ENCODE measurements around the gene TMEM145. TPM values are rescaled to one million over a fixed set of nuclear protein-coding genes. Genes with fewer than 3 reads are reported as not detected.
A peak's percentile ranks its signal among the peaks of the same experiment; 100 is the strongest.

The TMEM145 gene
- total RNA-seq, 4 donors from 2014 or later, result 0.69 TPM; not detected in 3

DNA sequence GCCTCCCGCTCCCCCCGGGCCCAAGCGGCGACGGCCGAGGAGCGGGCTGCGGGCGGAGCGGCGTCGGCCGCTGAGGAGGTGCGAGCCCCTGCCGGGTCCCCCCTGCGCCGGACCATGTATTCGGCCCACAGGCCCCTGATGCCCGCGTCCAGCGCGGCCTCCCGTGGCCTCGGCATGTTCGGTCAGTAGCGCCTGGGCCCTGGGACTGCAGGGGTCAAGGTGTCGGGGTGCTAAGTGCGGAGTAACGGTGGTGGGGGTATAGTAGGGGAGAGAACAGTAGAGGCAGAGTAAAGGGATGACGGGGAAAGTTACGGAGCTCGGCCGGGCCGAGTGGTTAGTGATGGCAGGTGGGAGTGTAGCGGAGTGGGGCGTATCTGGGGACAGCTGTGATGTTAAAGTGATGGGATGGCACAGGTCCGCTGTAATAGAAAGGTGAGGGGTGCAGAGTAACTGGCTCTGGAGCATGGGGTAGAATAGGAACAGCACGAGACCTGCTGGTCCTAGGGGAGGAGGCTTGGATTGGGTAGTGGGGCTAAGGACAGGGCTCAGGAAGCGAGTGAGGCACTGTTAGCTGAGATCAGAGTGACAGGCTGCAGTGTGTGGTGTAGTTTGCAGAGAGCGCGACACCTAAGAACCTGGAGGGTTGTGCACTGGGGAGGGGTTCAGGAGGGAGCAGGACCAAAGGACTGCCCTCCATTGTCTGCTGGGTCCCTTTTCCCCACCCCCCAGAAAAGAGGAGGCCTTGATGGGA lies 28.3 kb upstream of the TMEM145 start:
- TF ChIP-seq, protein P1, sequence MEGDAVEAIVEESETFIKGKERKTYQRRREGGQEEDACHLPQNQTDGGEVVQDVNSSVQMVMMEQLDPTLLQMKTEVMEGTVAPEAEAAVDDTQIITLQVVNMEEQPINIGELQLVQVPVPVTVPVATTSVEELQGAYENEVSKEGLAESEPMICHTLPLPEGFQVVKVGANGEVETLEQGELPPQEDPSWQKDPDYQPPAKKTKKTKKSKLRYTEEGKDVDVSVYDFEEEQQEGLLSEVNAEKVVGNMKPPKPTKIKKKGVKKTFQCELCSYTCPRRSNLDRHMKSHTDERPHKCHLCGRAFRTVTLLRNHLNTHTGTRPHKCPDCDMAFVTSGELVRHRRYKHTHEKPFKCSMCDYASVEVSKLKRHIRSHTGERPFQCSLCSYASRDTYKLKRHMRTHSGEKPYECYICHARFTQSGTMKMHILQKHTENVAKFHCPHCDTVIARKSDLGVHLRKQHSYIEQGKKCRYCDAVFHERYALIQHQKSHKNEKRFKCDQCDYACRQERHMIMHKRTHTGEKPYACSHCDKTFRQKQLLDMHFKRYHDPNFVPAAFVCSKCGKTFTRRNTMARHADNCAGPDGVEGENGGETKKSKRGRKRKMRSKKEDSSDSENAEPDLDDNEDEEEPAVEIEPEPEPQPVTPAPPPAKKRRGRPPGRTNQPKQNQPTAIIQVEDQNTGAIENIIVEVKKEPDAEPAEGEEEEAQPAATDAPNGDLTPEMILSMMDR (IDR thresholded peaks at IDR 0.05), result no peak
- no peak for TF ChIP-seq POLR2A (IDR thresholded peaks at IDR 0.05)
- Histone ChIP-seq H3K4me3 (peak overlapping the region; percentile 56 to 74), H3K4me1 (peaks cover 6 to 43% of the 10 kb centered on the region in 2 donors), H3K27ac (peak overlapping the region; percentile 91 to 97), H3K27me3 (no peaks in the 10 kb centered on the region), H3K36me3 (no peaks in the 10 kb centered on the region), H3K9me3 (no peaks in the 10 kb centered on the region)
- intact Hi-C loops (cut with DNase I; ENCODE audit: low total_unique reads), result no loop called here
- DNase-seq, result peak; percentile 49 to 54

DNA sequence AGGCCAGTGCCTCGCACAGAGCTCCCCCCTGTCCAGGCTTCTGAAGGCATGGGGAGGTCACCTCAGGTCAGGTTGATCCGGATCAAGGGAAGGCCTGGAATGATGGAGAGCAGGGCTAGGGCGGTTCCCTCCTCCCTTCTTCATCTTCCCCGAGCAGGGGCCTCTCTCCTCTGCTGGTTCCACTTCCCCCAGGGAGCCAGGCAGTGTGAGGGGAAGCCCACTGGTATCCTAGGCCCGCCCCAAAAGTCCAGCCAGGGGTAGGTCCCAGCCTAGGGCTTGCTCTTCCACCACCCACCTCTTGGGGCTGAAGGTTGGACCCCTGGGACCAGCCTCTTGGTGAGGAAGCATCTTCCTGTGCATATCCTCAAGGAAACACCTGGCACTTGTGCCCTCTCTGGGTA lies 27.6 kb upstream of the TMEM145 start:
- peak overlapping the region; percentile 91 to 97 for H3K27ac ChIP-seq
- H3K4me3 ChIP-seq, result peak overlapping the region in 1 of 2 donors; percentile 74
- H3K4me1 ChIP-seq, result peaks cover 6 to 43% of the 10 kb centered on the region in 2 donors

DNA sequence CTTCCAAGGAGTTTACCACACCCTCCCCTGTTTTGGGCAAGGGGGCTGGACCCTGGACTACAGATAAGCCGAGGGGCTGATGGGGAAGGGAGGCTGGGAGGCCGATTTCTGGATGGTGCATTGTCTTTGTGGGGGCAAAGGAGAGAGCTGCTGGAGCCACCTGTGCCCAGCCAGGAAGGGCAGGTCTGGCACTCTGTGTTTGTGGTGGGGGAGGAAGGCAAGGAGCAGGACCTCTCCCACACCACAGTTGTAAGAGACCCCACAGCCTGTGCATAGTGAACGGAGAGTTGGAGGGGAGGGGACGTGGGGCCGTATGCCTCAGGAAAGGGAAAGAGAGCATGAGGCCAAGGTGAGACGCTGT lies 27.1 kb upstream of the TMEM145 start:
- intact Hi-C loops (cut with DNase I; ENCODE audit: low total_unique reads), result no loop called here
- Histone ChIP-seq H3K4me3 (peak overlapping the region in 1 of 2 donors; percentile 74), H3K9me3 (no peaks in the 10 kb centered on the region), H3K27ac (peak overlapping the region; percentile 91 to 97), H3K27me3 (no peaks in the 10 kb centered on the region), H3K4me1 (peaks cover 6 to 43% of the 10 kb centered on the region in 2 donors), H3K36me3 (no peaks in the 10 kb centered on the region)
- TF ChIP-seq POLR2A (IDR thresholded peaks at IDR 0.05), result no peak
- TF ChIP-seq, protein P1 (IDR thresholded peaks at IDR 0.05), result no peak
- DNase-seq, result no peak

More for the DNA sequence above, 27.6 kb upstream of the TMEM145 start:
- peak in 1 of 2 donors; percentile 36 for DNase-seq
- H3K27me3 ChIP-seq, result no peaks in the 10 kb centered on the region
- intact Hi-C loops (cut with DNase I; ENCODE audit: low total_unique reads), result no loop called here
- no peaks in the 10 kb centered on the region for H3K36me3 ChIP-seq
- TF ChIP-seq, protein P1 (IDR thresholded peaks at IDR 0.05), result no peak
- no peak for TF ChIP-seq POLR2A (IDR thresholded peaks at IDR 0.05)
- H3K9me3 ChIP-seq, result no peaks in the 10 kb centered on the region

DNA sequence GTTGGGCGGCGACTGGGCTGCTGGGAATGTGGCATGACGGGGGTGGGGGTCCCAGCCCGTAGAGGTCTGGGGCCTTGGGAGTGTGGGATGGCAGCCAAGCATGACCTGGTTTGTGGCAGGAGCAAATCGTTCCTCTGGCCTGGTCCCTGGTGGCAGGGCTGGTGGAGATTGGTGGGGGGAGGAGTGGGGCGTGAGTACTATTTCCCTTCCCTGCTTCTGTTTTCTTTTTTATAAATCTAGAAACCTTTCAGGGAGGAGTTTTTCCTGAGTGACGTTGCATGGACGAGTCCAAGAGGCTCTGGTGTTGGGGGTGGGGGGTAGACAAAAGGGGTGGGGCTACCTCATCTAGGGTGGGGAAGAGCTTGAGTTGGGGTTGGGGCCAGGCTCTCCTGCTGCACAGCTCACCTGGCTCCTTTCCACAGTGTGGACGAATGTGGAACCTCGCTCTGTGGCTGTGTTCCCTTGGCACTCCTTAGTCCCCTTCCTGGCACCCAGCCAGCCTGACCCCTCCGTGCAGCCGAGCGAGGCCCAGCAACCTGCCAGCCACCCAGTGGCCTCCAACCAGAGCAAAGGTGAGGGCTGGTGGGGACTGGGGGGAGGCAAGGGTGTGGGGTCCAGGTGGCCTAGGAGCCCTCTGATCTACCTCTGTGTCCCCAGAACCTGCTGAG lies 26.6 kb upstream of the TMEM145 start:
- TF ChIP-seq POLR2A (IDR thresholded peaks at IDR 0.05), result peak in 1 of 2 donors; percentile 10
- TF ChIP-seq, protein P1 (IDR thresholded peaks at IDR 0.05), result no peak
- Histone ChIP-seq H3K9me3 (no peaks in the 10 kb centered on the region), H3K4me3 (peak overlapping the region in 1 of 2 donors; percentile 74), H3K36me3 (no peaks in the 10 kb centered on the region), H3K4me1 (peaks cover 6 to 38% of the 10 kb centered on the region in 2 donors), H3K27me3 (no peaks in the 10 kb centered on the region), H3K27ac (peak overlapping the region; percentile 91 to 97)
- intact Hi-C loops (cut with DNase I; ENCODE audit: low total_unique reads), result no loop called here
- peak; percentile 58 to 63 for DNase-seq

Measured in uterus (tissue), 4 donors.